H1 (cell line): ENCODE measurements around the gene TPRKB. TPM values are rescaled to one million over a fixed set of nuclear protein-coding genes. Genes with fewer than 3 reads are reported as not detected.

Experiments used
- CTCF ChIA-PET: fragments of 300-600 bp; sonication (Branson Sonifier 250); formaldehyde crosslinking; loops from one replicate; lab custom pipeline; 2021; ENCODE audit not compliant: partially characterized antibody; lab: Charles Lee
- POLR2A ChIA-PET: fragments of 300-600 bp; sonication (Branson Sonifier 250); formaldehyde crosslinking; loops from one replicate; lab custom pipeline; 2021; ENCODE audit warnings: inconsistent platforms; ENCODE audit not compliant: partially characterized antibody; lab: Charles Lee
- DNase-seq, 2 experiments: peaks; one replicate each; pipeline versions ENCODE4 v3.0.0 to v3.0.0-alpha.2; 2010 to 2022; ENCODE audit warnings: low spot score in 2 of 2, low read depth in 1 of 2, mixed read lengths in 1 of 2
- FAIRE-seq: peaks from 2 replicates; lab custom pipeline; 2011; peaks lifted over from hg19 to GRCh38; lab: Jason Lieb, UNC
- H2AFZ ChIP-seq: 2 replicates; pipeline ENCODE4 v1.8.1; 2012; ENCODE audit warnings: low read length, inconsistent platforms
- H2AK5ac ChIP-seq: 2 replicates; pipeline ENCODE4 v1.6.1; 2013; ENCODE audit warnings: low read depth, low read length
- H2BK120ac ChIP-seq: replicated peaks from 2 replicates; pipeline ENCODE3; 2013; ENCODE audit warnings: low read depth, low read length, inconsistent platforms
- H2BK12ac ChIP-seq: 2 replicates; pipeline ENCODE4 v1.6.1; 2013; ENCODE audit warnings: low read depth, low read length
- H2BK15ac ChIP-seq: 2 replicates; pipeline ENCODE4 v1.6.1; 2013; ENCODE audit warnings: low read length
- H2BK20ac ChIP-seq: 2 replicates; pipeline ENCODE4 v1.6.1; 2013; ENCODE audit warnings: low read length
- H2BK5ac ChIP-seq: 2 replicates; pipeline ENCODE4 v1.6.1; 2013; ENCODE audit warnings: low read depth, low read length
- H3K14ac ChIP-seq: 2 replicates; pipeline ENCODE4 v1.6.1; 2013; ENCODE audit warnings: inconsistent platforms; ENCODE audit not compliant: insufficient read length
- H3K18ac ChIP-seq: 2 replicates; pipeline ENCODE4 v1.6.1; 2013; ENCODE audit warnings: low read length; ENCODE audit errors: extremely low read depth
- H3K23ac ChIP-seq: 2 replicates; pipeline ENCODE4 v1.6.1; 2013; ENCODE audit warnings: inconsistent platforms; ENCODE audit not compliant: insufficient read length
- H3K23me2 ChIP-seq: 2 replicates; pipeline ENCODE4 v1.6.1; 2013; ENCODE audit warnings: low read depth, low read length
- H3K27ac ChIP-seq: 2 replicates; pipeline ENCODE4 v1.6.1; 2011; ENCODE audit warnings: low read depth, low read length, inconsistent platforms
- H3K27me3 ChIP-seq, 4 experiments: replicated peaks in 1 of 4; 1 replicate in 1 of 4; 2 replicates in 3 of 4; pipeline versions ENCODE4 v1.6.1 to v1.8.1; 2011 to 2013; ENCODE audit warnings: low read length in 3 of 4, mild to moderate bottlenecking in 3 of 4, inconsistent platforms in 2 of 4, mixed read lengths in 2 of 4, moderate library complexity in 1 of 4; ENCODE audit not compliant: control insufficient read depth in 3 of 4, insufficient read depth in 3 of 4; ENCODE audit errors: extremely low read depth in 1 of 4
- H3K36me3 ChIP-seq, 4 experiments: 2 replicates each; pipeline versions ENCODE4 v1.6.1 to v1.8.1; 2011 to 2013; ENCODE audit warnings: mild to moderate bottlenecking in 4 of 4, low read length in 3 of 4, moderate library complexity in 2 of 4, control low read depth in 1 of 4, inconsistent platforms in 1 of 4; ENCODE audit not compliant: insufficient read depth in 4 of 4, control insufficient read depth in 2 of 4
- H3K4ac ChIP-seq: replicated peaks from 2 replicates; pipeline ENCODE3; 2013; ENCODE audit warnings: low read length, low read depth, mixed read lengths, inconsistent platforms; ENCODE audit not compliant: insufficient read length
- H3K4me1 ChIP-seq, 4 experiments: replicated peaks in 1 of 4; 1 replicate in 1 of 4; 2 replicates in 3 of 4; pipeline versions ENCODE4 v1.6.1 to v1.8.1; 2011 to 2013; ENCODE audit warnings: low read length in 3 of 4, inconsistent platforms in 2 of 4, mixed read lengths in 1 of 4; ENCODE audit not compliant: insufficient read depth in 4 of 4, control insufficient read depth in 3 of 4
- H3K4me2 ChIP-seq, 2 experiments: 2 replicates each; pipeline versions ENCODE4 v1.6.1 to v1.8.1; 2011 to 2013; ENCODE audit warnings: low read depth in 2 of 2, low read length in 2 of 2, control low read depth in 1 of 2, inconsistent platforms in 1 of 2, mild to moderate bottlenecking in 1 of 2; ENCODE audit not compliant: insufficient read depth in 1 of 2
- H3K4me3 ChIP-seq, 4 experiments: fragments of 200-600, 300-600 bp in 1 of 4; sonication (generic), shearing (Covaris generic), sonication (Bioruptor Twin) in 1 of 4; 2 replicates each; pipeline versions ENCODE4 v1.5.1 to v1.8.1; 2011 to 2016; ENCODE audit warnings: low read length in 4 of 4, low read depth in 3 of 4, control low read depth in 2 of 4, inconsistent platforms in 2 of 4, mild to moderate bottlenecking in 2 of 4, mixed read lengths in 1 of 4, moderate library complexity in 1 of 4; ENCODE audit not compliant: insufficient read depth in 2 of 4; ENCODE audit errors: extremely low read depth in 1 of 4
- H3K56ac ChIP-seq: replicated peaks from 2 replicates; pipeline ENCODE3; 2013; ENCODE audit warnings: low read depth, mild to moderate bottlenecking, mixed read lengths, low read length, inconsistent platforms; ENCODE audit not compliant: insufficient read length
- H3K79me1 ChIP-seq: 2 replicates; pipeline ENCODE4 v1.6.1; 2013; ENCODE audit warnings: low read depth, low read length, control low read depth
- H3K79me2 ChIP-seq, 2 experiments: 2 replicates each; pipeline versions ENCODE4 v1.6.1 to v1.8.1; 2012 to 2013; ENCODE audit warnings: low read length in 2 of 2, mild to moderate bottlenecking in 2 of 2, inconsistent platforms in 1 of 2; ENCODE audit not compliant: insufficient read depth in 2 of 2, control insufficient read depth in 1 of 2
- H3K9ac ChIP-seq, 4 experiments: replicated peaks in 1 of 4; 1 replicate in 1 of 4; 2 replicates in 3 of 4; pipeline versions ENCODE4 v1.6.1 to v1.8.1; 2011 to 2013; ENCODE audit warnings: low read depth in 3 of 4, low read length in 3 of 4, control low read depth in 2 of 4, mild to moderate bottlenecking in 2 of 4, moderate library complexity in 2 of 4, inconsistent platforms in 1 of 4; ENCODE audit errors: extremely low read depth in 1 of 4
- H3K9me3 ChIP-seq, 2 experiments: 2 replicates each; pipeline versions ENCODE4 v1.6.1 to v1.8.1; 2012 to 2013; ENCODE audit warnings: mild to moderate bottlenecking in 2 of 2, moderate library complexity in 2 of 2, control low read depth in 1 of 2, inconsistent platforms in 1 of 2, low read depth in 1 of 2, low read length in 1 of 2, mixed read lengths in 1 of 2; ENCODE audit not compliant: insufficient read depth in 2 of 2
- H4K20me1 ChIP-seq, 2 experiments: replicated peaks in 1 of 2; 2 replicates each; pipeline versions ENCODE3 to v1.8.1; 2011 to 2013; ENCODE audit warnings: inconsistent platforms in 2 of 2, low read length in 2 of 2, mild to moderate bottlenecking in 1 of 2; ENCODE audit not compliant: insufficient read depth in 2 of 2, control insufficient read depth in 1 of 2
- H4K5ac ChIP-seq: 2 replicates; pipeline ENCODE4 v1.6.1; 2013; ENCODE audit warnings: low read length, low read depth, mixed read lengths, inconsistent platforms; ENCODE audit not compliant: insufficient read length
- H4K8ac ChIP-seq: 2 replicates; pipeline ENCODE4 v1.8.0; 2013; ENCODE audit warnings: mild to moderate bottlenecking, moderate library complexity, low read length, inconsistent platforms; ENCODE audit not compliant: insufficient read depth; ENCODE audit errors: extremely low read depth
- H4K91ac ChIP-seq: replicated peaks from 2 replicates; pipeline ENCODE3; 2013; ENCODE audit warnings: low read length, mixed read lengths, inconsistent platforms; ENCODE audit not compliant: insufficient read length
- HDAC2 ChIP-seq, 2 experiments: fragments of 300-600 bp in 1 of 2; sonication (generic) in 1 of 2; IDR thresholded peaks; 2 replicates each; pipeline ENCODE4 v1.6.1; 2011 to 2012; ENCODE audit warnings: low read depth in 2 of 2, low read length in 2 of 2, mild to moderate bottlenecking in 2 of 2, moderate library complexity in 2 of 2, borderline replicate concordance in 1 of 2, inconsistent platforms in 1 of 2
- JUN ChIP-seq: IDR thresholded peaks from 2 replicates; pipeline ENCODE4 v1.6.1; 2011; ENCODE audit warnings: low read depth, mild to moderate bottlenecking, improper control_type of control experiment, low read length
- TCF12 ChIP-seq: IDR thresholded peaks from 2 replicates; pipeline ENCODE4 v1.6.1; 2011; ENCODE audit warnings: low read depth, mild to moderate bottlenecking, low read length
- polyA plus RNA-seq, 7 experiments: library from polyadenylated mRNA; depleted of rRNA in 3 of 7; stranded (reverse) in 5 of 7; unstranded in 2 of 7; fragments of >200 nt in 5 of 7; fragments of 200-250 nt in 2 of 7; gene quantifications; 1 replicate in 5 of 7; 2 replicates in 1 of 7; 4 replicates in 1 of 7; pipeline versions ENCODE4 v1.2.1 to v1.2.3, GENCODE V29; 2011 to 2013; ENCODE audit warnings: missing spikeins in 2 of 7, mixed read lengths in 2 of 7
- total RNA-seq: library from RNA; stranded (reverse); fragmentation: NEBNext Ultra II Directional; extraction: Animal tissue kit (Norgen Biotek cat#: 25700); gene quantifications from 2 replicates; pipeline ENCODE4 v1.2.1, GENCODE V29; 2021

The TPRKB gene
- total and polyA plus RNA-seq, 2 of the 8 experiments (the other 6 are each of a cell fraction or from before 2014, with no cell fraction given) = 40.3 to 41.6 TPM

DNA sequence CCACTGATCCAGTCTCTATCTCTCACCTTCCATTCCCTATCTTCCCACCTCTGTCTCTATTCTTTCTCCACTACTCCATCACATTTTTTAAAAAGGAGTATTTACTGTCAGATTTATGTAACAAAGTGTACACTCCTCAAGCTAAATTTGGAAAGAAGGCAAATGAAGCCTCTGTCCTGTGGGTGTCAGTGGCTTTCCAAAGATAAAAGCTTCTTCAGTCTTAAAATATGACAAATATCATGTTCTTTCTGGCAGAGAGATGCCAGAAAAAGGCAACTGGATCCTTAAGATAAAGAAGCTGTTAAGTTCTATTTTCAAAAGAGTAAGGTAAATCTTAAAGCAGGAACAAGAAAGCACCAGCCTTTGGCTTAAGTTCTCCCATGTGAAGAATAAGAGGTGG, 35.7 kb upstream of the TPRKB start:
- H2BK12ac ChIP-seq = no peak overlapping the region
- no peak overlapping the region for H3K56ac ChIP-seq
- DNase-seq (no peak), FAIRE-seq (no peak)
- no peak overlapping the region for H3K4me2 ChIP-seq
- H3K4me1 ChIP-seq = no peaks in the 10 kb centered on the region
- no peak overlapping the region for H4K91ac ChIP-seq
- H2BK120ac ChIP-seq = no peak overlapping the region
- H2AFZ ChIP-seq = no peak overlapping the region
- H3K27me3 ChIP-seq = no peaks in the 10 kb centered on the region
- peaks cover 3% of the 10 kb centered on the region; the same call in 1 of the 2 replicates for H3K79me1 ChIP-seq
- H3K9me3 ChIP-seq = no peaks in the 10 kb centered on the region
- no peak overlapping the region for H3K23ac ChIP-seq
- H3K4me3 ChIP-seq = no peak overlapping the region
- no peak overlapping the region for H4K5ac ChIP-seq
- H3K4ac ChIP-seq = no peak overlapping the region
- no peaks in the 10 kb centered on the region for H3K23me2 ChIP-seq
- peaks cover 4 to 37% (median 22%) of the 10 kb centered on the region in 4 experiments; a peak in 5 of 8 replicates for H3K36me3 ChIP-seq
- no peak overlapping the region for H3K14ac ChIP-seq
- no peak overlapping the region for H2BK15ac ChIP-seq
- CTCF ChIA-PET = interaction anchor here (0.5 kb wide), 1 partner anchor 17 kb away, joined by 3 read pairs; no protein-coding TSS in a partner anchor
- peaks cover 0 to 2% of the 10 kb centered on the region in 2 experiments for H4K20me1 ChIP-seq
- no peak overlapping the region for H2AK5ac ChIP-seq
- no peak overlapping the region for H3K18ac ChIP-seq
- no peak overlapping the region for H2BK20ac ChIP-seq
- no peak overlapping the region for H2BK5ac ChIP-seq
- H4K8ac ChIP-seq = no peak overlapping the region
- POLR2A ChIA-PET = interaction anchor here (1.2 kb wide), 1 partner anchor 13 kb away, joined by 4 read pairs; no protein-coding TSS in a partner anchor
- no peak overlapping the region for H3K9ac ChIP-seq
- TF ChIP-seq HDAC2 (IDR thresholded peaks at IDR 0.05; ENCODE audit: borderline replicate concordance in 1 of 2, low read depth in 2 of 2, low read length in 2 of 2) (no peak), TCF12 (no peak), JUN (no peak)
- H3K27ac ChIP-seq = no peak overlapping the region
- H3K79me2 ChIP-seq = peaks cover 0 to 2% of the 10 kb centered on the region in 2 experiments; a peak in 1 of 4 replicates
